GM23338 (cell line): Measurements from ENCODE around the gene OR11H7. TPM values are rescaled to one million over a fixed set of nuclear protein-coding genes. Genes with fewer than 3 reads are reported as not detected.
A peak's percentile ranks its signal among the peaks of the same experiment; 100 is the strongest.

Experiments
- ATAC-seq: fragments of 200-7000 bp; cut with Tn5 transposase; 3 replicates; pipeline ENCODE4 v1.9.1; 2020
- DNase-seq: peaks from one replicate; pipeline ENCODE4 v3.0.0-alpha.2; 2015; ENCODE audit warnings: low spot score
- H2AFZ ChIP-seq: fragments of 200-600 bp; sonication (generic); 2 replicates; pipeline ENCODE4 v1.8.0; 2016; ENCODE audit warnings: antibody characterized with exemption, mild to moderate bottlenecking, moderate library complexity
- H3F3A ChIP-seq: fragments of 200-600 bp; sonication (generic); replicated peaks from 2 replicates; pipeline ENCODE4 v1.8.0; 2017; ENCODE audit warnings: antibody characterized with exemption, mixed run types, low read depth
- H3K27ac ChIP-seq: fragments of 200-600 bp; sonication (generic); 2 replicates; pipeline ENCODE4 v1.6.1; 2016; ENCODE audit warnings: low read depth
- H3K27me3 ChIP-seq: fragments of 200-600 bp; sonication (generic); 2 replicates; pipeline ENCODE4 v1.8.0; 2016; ENCODE audit warnings: mild to moderate bottlenecking, mixed run types, moderate library complexity; ENCODE audit not compliant: insufficient read depth
- H3K36me3 ChIP-seq: fragments of 200-600 bp; sonication (generic); 2 replicates; pipeline ENCODE4 v1.8.0; 2016; ENCODE audit warnings: mild to moderate bottlenecking; ENCODE audit not compliant: insufficient read depth
- H3K4me1 ChIP-seq: fragments of 200-600 bp; sonication (generic); 2 replicates; pipeline ENCODE4 v1.8.0; 2016; ENCODE audit warnings: mild to moderate bottlenecking, moderate library complexity; ENCODE audit not compliant: insufficient read depth
- H3K4me2 ChIP-seq: fragments of 200-600 bp; sonication (generic); 2 replicates; pipeline ENCODE4 v1.7.1; 2017; ENCODE audit warnings: mixed run types
- H3K4me3 ChIP-seq: fragments of 200-600 bp; sonication (generic); 2 replicates; pipeline ENCODE4 v1.6.1; 2016; ENCODE audit warnings: mixed run types
- H3K79me2 ChIP-seq: fragments of 200-600 bp; sonication (generic); replicated peaks from 2 replicates; pipeline ENCODE4 v1.8.0; 2017; ENCODE audit warnings: mild to moderate bottlenecking; ENCODE audit not compliant: insufficient read depth
- H3K9me2 ChIP-seq: fragments of 200-600 bp; sonication (generic); 2 replicates; pipeline ENCODE4 v1.8.0; 2017; ENCODE audit not compliant: insufficient read depth
- H4K20me1 ChIP-seq: fragments of 200-600 bp; sonication (generic); replicated peaks from 2 replicates; pipeline ENCODE4 v1.8.0; 2017; ENCODE audit warnings: mild to moderate bottlenecking; ENCODE audit not compliant: insufficient read depth
- H3K27ac Mint-ChIP-seq: 2 replicates; pipeline ENCODE4 v1.8.0; 2020; ENCODE audit warnings: inconsistent platforms, mild to moderate bottlenecking, moderate library complexity, mixed read lengths
- H3K27me3 Mint-ChIP-seq: 3 replicates; pipeline ENCODE4 v1.8.0; 2022; ENCODE audit warnings: low read depth, mild to moderate bottlenecking, moderate library complexity, mixed read lengths, inconsistent platforms; ENCODE audit not compliant: insufficient read depth, poor library complexity
- H3K36me3 Mint-ChIP-seq: 3 replicates; pipeline ENCODE4 v1.8.0; 2021; ENCODE audit warnings: low read depth, mild to moderate bottlenecking, inconsistent platforms, moderate library complexity, mixed read lengths
- H3K4me1 Mint-ChIP-seq: 3 replicates; pipeline ENCODE4 v1.8.0; 2020; ENCODE audit warnings: mild to moderate bottlenecking, inconsistent platforms, mixed read lengths
- H3K4me3 Mint-ChIP-seq: 3 replicates; pipeline ENCODE4 v1.8.0; 2021; ENCODE audit warnings: moderate library complexity, mild to moderate bottlenecking, inconsistent platforms, mixed read lengths
- H3K9me3 Mint-ChIP-seq: 3 replicates; pipeline ENCODE4 v1.8.0; 2020; ENCODE audit warnings: moderate library complexity, mild to moderate bottlenecking, inconsistent platforms, mixed read lengths
- CREB1 ChIP-seq: fragments of 250-450 bp; sonication (Bioruptor Pico); IDR thresholded peaks from 2 replicates; pipeline ENCODE4 v1.5.0; 2020; ENCODE audit warnings: low read depth, mild to moderate bottlenecking, moderate library complexity
- EZH2 ChIP-seq: fragments of 200-600 bp; sonication (generic); IDR thresholded peaks from one replicate; pipeline ENCODE4 v1.8.0; 2017; ENCODE audit warnings: antibody characterized with exemption, mild to moderate bottlenecking, low read depth; ENCODE audit not compliant: unreplicated experiment
- EZH2phosphoT487 ChIP-seq: fragments of 200-600 bp; sonication (generic); IDR thresholded peaks from one replicate; pipeline ENCODE4 v1.8.1; 2018; ENCODE audit warnings: antibody characterized with exemption; ENCODE audit not compliant: unreplicated experiment
- JUNB ChIP-seq: IDR thresholded peaks from one replicate; pipeline ENCODE4 v1.6.1; 2016; ENCODE audit warnings: antibody characterized with exemption; ENCODE audit not compliant: unreplicated experiment
- NANOG ChIP-seq: IDR thresholded peaks from 2 replicates; pipeline ENCODE4 v1.6.1; 2016; ENCODE audit warnings: antibody characterized with exemption, borderline replicate concordance
- POLR2AphosphoS5 ChIP-seq: IDR thresholded peaks from 2 replicates; pipeline ENCODE4 v1.6.1; 2016; ENCODE audit warnings: antibody characterized with exemption, low read depth
- STAT1 ChIP-seq: IDR thresholded peaks from one replicate; pipeline ENCODE4 v1.6.1; 2016; ENCODE audit warnings: antibody characterized with exemption; ENCODE audit not compliant: unreplicated experiment
- ZNF114 ChIP-seq: fragments of 250-450 bp; sonication (Bioruptor Pico); IDR thresholded peaks from 2 replicates; pipeline ENCODE4 v1.5.0; 2020; ENCODE audit warnings: mild to moderate bottlenecking, moderate library complexity
- ZNF331 ChIP-seq: fragments of 250-450 bp; sonication (Bioruptor Pico); IDR thresholded peaks from 2 replicates; pipeline ENCODE4 v1.5.0; 2020; ENCODE audit warnings: low read depth, mild to moderate bottlenecking, moderate library complexity
- polyA plus RNA-seq: library from polyadenylated mRNA; unstranded; fragments of >200 nt; fragmentation: Nextera tagmentation; extraction: Ambion mirVana; gene quantifications from 2 replicates; pipeline ENCODE4 v1.2.1, GENCODE V29; 2016
- total RNA-seq: library from RNA; depleted of rRNA; stranded (reverse); fragments of >200 nt; shearing (Covaris generic); gene quantifications from 2 replicates; pipeline ENCODE4 v1.2.3, GENCODE V29; 2014
- TF ChIP-seq, protein P1 (sequence below), 2 experiments: fragments of 200-600 bp in 1 of 2; sonication (generic) in 1 of 2; conservative IDR thresholded peaks; 2 replicates each; pipeline versions ENCODE4 v1.5.1 to v1.6.1; 2016 to 2017; ENCODE audit warnings: antibody characterized with exemption in 2 of 2, low read depth in 2 of 2, mild to moderate bottlenecking in 2 of 2, moderate library complexity in 1 of 2
- TF ChIP-seq, protein P2 (sequence below): IDR thresholded peaks from 2 replicates; pipeline ENCODE4 v1.6.1; 2016; ENCODE audit warnings: antibody characterized with exemption
- TF ChIP-seq, protein P3 (sequence below): fragments of 250-450 bp; sonication (Bioruptor Pico); IDR thresholded peaks from 2 replicates; pipeline ENCODE4 v1.5.0; 2020; ENCODE audit warnings: mild to moderate bottlenecking, moderate library complexity
- TF ChIP-seq, protein P4 (sequence below): IDR thresholded peaks from one replicate; pipeline ENCODE4 v1.6.1; 2018; ENCODE audit warnings: antibody characterized with exemption; ENCODE audit not compliant: unreplicated experiment

The OR11H7 gene
- total and polyA plus RNA-seq, 2 experiments from 2014 or later = not detected

DNA sequence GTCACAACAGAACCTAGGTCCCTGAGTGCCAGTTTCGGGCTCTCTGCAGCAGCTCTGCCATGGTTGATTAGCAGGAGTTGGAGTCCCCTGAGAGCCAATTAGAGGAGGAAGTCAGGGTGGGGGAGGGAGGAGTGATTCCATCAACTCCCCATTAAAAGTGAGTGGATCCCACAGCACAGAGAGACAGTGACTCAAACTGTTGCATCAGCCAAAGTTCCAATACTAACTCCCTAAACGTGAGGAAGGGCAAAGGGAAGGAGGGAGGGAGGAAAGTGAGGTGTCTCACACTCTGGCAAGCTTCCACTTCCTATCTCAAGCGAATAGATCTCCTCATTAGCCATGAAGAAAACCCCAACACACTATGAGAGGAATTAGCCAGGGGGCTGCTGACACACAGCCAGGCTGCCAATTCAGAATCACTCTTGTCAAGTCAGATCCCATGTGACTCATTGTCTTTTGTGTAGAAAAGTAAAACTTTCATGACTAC is 33.9 kb downstream of the OR11H7 start:
- H3K9me2 ChIP-seq = no peaks in the 10 kb centered on the region
- H3K27ac ChIP-seq = no peak overlapping the region
- DNase-seq (peak; percentile 54), ATAC-seq (no peak; the same call in 2 of the 3 replicates)
- no peak for TF ChIP-seq EZH2phosphoT487
- TF ChIP-seq, protein P1, sequence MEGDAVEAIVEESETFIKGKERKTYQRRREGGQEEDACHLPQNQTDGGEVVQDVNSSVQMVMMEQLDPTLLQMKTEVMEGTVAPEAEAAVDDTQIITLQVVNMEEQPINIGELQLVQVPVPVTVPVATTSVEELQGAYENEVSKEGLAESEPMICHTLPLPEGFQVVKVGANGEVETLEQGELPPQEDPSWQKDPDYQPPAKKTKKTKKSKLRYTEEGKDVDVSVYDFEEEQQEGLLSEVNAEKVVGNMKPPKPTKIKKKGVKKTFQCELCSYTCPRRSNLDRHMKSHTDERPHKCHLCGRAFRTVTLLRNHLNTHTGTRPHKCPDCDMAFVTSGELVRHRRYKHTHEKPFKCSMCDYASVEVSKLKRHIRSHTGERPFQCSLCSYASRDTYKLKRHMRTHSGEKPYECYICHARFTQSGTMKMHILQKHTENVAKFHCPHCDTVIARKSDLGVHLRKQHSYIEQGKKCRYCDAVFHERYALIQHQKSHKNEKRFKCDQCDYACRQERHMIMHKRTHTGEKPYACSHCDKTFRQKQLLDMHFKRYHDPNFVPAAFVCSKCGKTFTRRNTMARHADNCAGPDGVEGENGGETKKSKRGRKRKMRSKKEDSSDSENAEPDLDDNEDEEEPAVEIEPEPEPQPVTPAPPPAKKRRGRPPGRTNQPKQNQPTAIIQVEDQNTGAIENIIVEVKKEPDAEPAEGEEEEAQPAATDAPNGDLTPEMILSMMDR (conservative IDR thresholded peaks at IDR 0.05; ENCODE audit: low read depth in 2 of 2) = no peak
- TF ChIP-seq, protein P2, sequence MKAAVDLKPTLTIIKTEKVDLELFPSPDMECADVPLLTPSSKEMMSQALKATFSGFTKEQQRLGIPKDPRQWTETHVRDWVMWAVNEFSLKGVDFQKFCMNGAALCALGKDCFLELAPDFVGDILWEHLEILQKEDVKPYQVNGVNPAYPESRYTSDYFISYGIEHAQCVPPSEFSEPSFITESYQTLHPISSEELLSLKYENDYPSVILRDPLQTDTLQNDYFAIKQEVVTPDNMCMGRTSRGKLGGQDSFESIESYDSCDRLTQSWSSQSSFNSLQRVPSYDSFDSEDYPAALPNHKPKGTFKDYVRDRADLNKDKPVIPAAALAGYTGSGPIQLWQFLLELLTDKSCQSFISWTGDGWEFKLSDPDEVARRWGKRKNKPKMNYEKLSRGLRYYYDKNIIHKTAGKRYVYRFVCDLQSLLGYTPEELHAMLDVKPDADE = no peak
- TF ChIP-seq STAT1 = no peak
- no peak for TF ChIP-seq ZNF114 (CRISPR knock-in tag)
- no peak for TF ChIP-seq JUNB
- no peak for TF ChIP-seq NANOG
- no peak for TF ChIP-seq EZH2
- no peak for TF ChIP-seq ZNF331
- TF ChIP-seq, protein P3, sequence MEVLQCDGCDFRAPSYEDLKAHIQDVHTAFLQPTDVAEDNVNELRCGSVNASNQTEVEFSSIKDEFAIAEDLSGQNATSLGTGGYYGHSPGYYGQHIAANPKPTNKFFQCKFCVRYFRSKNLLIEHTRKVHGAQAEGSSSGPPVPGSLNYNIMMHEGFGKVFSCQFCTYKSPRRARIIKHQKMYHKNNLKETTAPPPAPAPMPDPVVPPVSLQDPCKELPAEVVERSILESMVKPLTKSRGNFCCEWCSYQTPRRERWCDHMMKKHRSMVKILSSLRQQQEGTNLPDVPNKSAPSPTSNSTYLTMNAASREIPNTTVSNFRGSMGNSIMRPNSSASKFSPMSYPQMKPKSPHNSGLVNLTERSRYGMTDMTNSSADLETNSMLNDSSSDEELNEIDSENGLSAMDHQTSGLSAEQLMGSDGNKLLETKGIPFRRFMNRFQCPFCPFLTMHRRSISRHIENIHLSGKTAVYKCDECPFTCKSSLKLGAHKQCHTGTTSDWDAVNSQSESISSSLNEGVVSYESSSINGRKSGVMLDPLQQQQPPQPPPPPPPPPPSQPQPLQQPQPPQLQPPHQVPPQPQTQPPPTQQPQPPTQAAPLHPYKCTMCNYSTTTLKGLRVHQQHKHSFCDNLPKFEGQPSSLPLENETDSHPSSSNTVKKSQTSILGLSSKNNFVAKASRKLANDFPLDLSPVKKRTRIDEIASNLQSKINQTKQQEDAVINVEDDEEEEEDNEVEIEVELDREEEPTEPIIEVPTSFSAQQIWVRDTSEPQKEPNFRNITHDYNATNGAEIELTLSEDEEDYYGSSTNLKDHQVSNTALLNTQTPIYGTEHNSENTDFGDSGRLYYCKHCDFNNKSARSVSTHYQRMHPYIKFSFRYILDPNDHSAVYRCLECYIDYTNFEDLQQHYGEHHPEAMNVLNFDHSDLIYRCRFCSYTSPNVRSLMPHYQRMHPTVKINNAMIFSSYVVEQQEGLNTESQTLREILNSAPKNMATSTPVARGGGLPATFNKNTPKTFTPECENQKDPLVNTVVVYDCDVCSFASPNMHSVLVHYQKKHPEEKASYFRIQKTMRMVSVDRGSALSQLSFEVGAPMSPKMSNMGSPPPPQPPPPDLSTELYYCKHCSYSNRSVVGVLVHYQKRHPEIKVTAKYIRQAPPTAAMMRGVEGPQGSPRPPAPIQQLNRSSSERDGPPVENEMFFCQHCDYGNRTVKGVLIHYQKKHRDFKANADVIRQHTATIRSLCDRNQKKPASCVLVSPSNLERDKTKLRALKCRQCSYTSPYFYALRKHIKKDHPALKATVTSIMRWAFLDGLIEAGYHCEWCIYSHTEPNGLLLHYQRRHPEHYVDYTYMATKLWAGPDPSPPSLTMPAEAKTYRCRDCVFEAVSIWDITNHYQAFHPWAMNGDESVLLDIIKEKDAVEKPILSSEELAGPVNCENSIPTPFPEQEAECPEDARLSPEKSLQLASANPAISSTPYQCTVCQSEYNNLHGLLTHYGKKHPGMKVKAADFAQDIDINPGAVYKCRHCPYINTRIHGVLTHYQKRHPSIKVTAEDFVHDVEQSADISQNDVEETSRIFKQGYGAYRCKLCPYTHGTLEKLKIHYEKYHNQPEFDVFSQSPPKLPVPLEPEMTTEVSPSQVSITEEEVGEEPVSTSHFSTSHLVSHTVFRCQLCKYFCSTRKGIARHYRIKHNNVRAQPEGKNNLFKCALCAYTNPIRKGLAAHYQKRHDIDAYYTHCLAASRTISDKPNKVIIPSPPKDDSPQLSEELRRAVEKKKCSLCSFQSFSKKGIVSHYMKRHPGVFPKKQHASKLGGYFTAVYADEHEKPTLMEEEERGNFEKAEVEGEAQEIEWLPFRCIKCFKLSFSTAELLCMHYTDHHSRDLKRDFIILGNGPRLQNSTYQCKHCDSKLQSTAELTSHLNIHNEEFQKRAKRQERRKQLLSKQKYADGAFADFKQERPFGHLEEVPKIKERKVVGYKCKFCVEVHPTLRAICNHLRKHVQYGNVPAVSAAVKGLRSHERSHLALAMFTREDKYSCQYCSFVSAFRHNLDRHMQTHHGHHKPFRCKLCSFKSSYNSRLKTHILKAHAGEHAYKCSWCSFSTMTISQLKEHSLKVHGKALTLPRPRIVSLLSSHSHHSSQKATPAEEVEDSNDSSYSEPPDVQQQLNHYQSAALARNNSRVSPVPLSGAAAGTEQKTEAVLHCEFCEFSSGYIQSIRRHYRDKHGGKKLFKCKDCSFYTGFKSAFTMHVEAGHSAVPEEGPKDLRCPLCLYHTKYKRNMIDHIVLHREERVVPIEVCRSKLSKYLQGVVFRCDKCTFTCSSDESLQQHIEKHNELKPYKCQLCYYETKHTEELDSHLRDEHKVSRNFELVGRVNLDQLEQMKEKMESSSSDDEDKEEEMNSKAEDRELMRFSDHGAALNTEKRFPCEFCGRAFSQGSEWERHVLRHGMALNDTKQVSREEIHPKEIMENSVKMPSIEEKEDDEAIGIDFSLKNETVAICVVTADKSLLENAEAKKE = no peak
- TF ChIP-seq POLR2AphosphoS5 = no peak
- no peak for TF ChIP-seq CREB1
- TF ChIP-seq, protein P4, sequence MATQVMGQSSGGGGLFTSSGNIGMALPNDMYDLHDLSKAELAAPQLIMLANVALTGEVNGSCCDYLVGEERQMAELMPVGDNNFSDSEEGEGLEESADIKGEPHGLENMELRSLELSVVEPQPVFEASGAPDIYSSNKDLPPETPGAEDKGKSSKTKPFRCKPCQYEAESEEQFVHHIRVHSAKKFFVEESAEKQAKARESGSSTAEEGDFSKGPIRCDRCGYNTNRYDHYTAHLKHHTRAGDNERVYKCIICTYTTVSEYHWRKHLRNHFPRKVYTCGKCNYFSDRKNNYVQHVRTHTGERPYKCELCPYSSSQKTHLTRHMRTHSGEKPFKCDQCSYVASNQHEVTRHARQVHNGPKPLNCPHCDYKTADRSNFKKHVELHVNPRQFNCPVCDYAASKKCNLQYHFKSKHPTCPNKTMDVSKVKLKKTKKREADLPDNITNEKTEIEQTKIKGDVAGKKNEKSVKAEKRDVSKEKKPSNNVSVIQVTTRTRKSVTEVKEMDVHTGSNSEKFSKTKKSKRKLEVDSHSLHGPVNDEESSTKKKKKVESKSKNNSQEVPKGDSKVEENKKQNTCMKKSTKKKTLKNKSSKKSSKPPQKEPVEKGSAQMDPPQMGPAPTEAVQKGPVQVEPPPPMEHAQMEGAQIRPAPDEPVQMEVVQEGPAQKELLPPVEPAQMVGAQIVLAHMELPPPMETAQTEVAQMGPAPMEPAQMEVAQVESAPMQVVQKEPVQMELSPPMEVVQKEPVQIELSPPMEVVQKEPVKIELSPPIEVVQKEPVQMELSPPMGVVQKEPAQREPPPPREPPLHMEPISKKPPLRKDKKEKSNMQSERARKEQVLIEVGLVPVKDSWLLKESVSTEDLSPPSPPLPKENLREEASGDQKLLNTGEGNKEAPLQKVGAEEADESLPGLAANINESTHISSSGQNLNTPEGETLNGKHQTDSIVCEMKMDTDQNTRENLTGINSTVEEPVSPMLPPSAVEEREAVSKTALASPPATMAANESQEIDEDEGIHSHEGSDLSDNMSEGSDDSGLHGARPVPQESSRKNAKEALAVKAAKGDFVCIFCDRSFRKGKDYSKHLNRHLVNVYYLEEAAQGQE = no peak
- H3K4me1 Mint-ChIP-seq = peaks cover 9% of the 10 kb centered on the region; the same call in 1 of the 3 replicates
- no peak overlapping the region for H3K4me3 Mint-ChIP-seq
- H3K4me2 ChIP-seq = 0 out of 2 replicates have a peak overlapping the region, but pooled peaks have one; percentile 11
- no peak overlapping the region for H3K4me3 ChIP-seq
- H3K27me3 Mint-ChIP-seq = no peaks in the 10 kb centered on the region
- H3K27ac Mint-ChIP-seq = peak overlapping the region; percentile 78
- no peaks in the 10 kb centered on the region for H4K20me1 ChIP-seq
- no peaks in the 10 kb centered on the region for H3K27me3 ChIP-seq
- 0 out of 2 replicates have a peak, but pooled peaks cover 4% of the 10 kb centered on the region for H3K4me1 ChIP-seq
- no peaks in the 10 kb centered on the region for H3K36me3 ChIP-seq
- H3K79me2 ChIP-seq = no peaks in the 10 kb centered on the region
- peak overlapping the region; percentile 56; the same call in 1 of the 2 replicates for H2AFZ ChIP-seq
- H3K36me3 Mint-ChIP-seq = 0 out of 3 replicates have a peak, but pooled peaks cover 3% of the 10 kb centered on the region
- H3K9me3 Mint-ChIP-seq = peaks cover 55% of the 10 kb centered on the region
- H3F3A ChIP-seq = no peaks in the 10 kb centered on the region
